Tibial nerve (tissue), 4 donors: ENCODE results near the gene MGAT1.

ENCODE experiments used
- EP300 ChIP-seq, 2 donors: sonication (generic); formaldehyde crosslinking; IDR thresholded peaks; one replicate each; pipeline ENCODE4 v1.6.1; 2017; ENCODE audit warnings: antibody characterized with exemption in 2 of 2, mild to moderate bottlenecking in 1 of 2
- TF ChIP-seq, protein P1 (sequence below), 5 experiments: fragments of 200-600 bp in 3 of 5; fragments of 450-650 bp in 2 of 5; sonication (generic) in 3 of 5; IDR thresholded peaks; one replicate each; pipeline ENCODE4 v1.5.1; 2016 to 2019; ENCODE audit warnings: antibody characterized with exemption in 5 of 5, mild to moderate bottlenecking in 3 of 5, moderate library complexity in 2 of 5

DNA sequence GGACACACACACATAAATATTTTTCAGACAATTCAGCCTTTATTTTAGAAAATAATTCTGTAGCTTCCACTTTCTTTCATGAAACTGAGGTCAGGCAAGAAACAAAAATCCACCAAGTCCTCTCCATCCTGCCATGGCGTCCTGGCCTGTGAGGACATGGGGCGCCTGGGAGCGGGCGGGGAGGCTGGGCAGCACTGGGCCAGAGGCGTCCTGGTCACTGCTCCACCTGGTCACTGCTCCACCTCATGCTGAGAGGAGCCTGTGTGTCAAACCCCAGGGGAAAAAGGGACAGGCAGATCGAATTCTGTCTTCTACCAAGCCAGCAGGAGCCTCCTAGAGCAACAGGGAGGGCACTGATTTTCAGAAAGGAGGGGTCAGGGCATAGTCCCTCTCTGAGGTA, 12.1 kb downstream of the MGAT1 start:
- TF ChIP-seq, protein P1, sequence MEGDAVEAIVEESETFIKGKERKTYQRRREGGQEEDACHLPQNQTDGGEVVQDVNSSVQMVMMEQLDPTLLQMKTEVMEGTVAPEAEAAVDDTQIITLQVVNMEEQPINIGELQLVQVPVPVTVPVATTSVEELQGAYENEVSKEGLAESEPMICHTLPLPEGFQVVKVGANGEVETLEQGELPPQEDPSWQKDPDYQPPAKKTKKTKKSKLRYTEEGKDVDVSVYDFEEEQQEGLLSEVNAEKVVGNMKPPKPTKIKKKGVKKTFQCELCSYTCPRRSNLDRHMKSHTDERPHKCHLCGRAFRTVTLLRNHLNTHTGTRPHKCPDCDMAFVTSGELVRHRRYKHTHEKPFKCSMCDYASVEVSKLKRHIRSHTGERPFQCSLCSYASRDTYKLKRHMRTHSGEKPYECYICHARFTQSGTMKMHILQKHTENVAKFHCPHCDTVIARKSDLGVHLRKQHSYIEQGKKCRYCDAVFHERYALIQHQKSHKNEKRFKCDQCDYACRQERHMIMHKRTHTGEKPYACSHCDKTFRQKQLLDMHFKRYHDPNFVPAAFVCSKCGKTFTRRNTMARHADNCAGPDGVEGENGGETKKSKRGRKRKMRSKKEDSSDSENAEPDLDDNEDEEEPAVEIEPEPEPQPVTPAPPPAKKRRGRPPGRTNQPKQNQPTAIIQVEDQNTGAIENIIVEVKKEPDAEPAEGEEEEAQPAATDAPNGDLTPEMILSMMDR (IDR thresholded peaks at IDR 0.05) = no peak
- TF ChIP-seq EP300 (IDR thresholded peaks at IDR 0.05) = no peak
